Right ventricle myocardium superior (tissue), 1 donor: Measurements from ENCODE around the gene PPP1R16B. TPM values are rescaled to one million over a fixed set of nuclear protein-coding genes. Genes with fewer than 3 reads are reported as not detected.
A peak's percentile ranks its signal among the peaks of the same experiment; 100 is the strongest.
"Not testable (repeated sequence)": the region's sequence is repeated elsewhere in the genome, so short reads cannot be mapped to it uniquely, and the experiment has no call there.

Experiments
- ATAC-seq: fragments of 200-7000 bp; cut with Tn5 transposase; one replicate; pipeline ENCODE4 v1.9.1; 2020; ENCODE audit warnings: mild to moderate bottlenecking; ENCODE audit not compliant: poor library complexity
- DNase-seq: peaks from one replicate; pipeline ENCODE4 v3.0.0-alpha.2; 2020
- intact Hi-C: fragments of 100-400 bp; cut with DNase I; formaldehyde crosslinking; loops from one replicate; pipeline ENCODE4 v1.11.2; 2022
- total RNA-seq: library from RNA; stranded (reverse); fragmentation: NEBNext Ultra II Directional; extraction: Animal tissue kit (Norgen Biotek cat#: 25700); gene quantifications from one replicate; pipeline ENCODE4 v1.2.1, GENCODE V29; 2021
- donor health status: DM: no; HTN: yes; CAD: no; lungs with severe emphysema.

The PPP1R16B gene
- total RNA-seq, 1 donor from 2014 or later = 6.8 TPM

GRCh38 chr20:38790200-38791053, 15.1 kb upstream of the PPP1R16B start:
- ATAC-seq (peak; percentile 61), DNase-seq (no peak)
- intact Hi-C loops = no loop called here

DNA sequence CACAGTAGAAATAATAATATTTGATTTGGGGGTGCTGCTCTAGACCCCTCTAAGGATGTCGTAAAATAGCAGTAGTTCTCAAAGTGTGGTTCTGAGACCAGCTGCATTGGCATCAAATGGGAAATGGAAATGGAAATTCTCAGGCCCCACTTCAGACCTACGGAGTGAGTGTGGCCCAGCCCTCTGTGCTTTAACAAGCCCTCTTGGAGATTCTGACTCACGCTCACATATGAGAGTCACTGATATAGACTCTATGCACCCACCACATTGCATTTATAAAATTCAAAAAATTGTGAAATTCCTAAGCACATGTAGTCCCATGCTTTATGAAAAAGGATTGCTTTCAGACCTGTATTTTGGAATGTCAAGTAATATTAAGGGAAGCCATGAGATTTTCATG, 14.2 kb upstream of the PPP1R16B start:
- ATAC-seq (no peak), DNase-seq (no peak)
- intact Hi-C loops = no loop called here

DNA sequence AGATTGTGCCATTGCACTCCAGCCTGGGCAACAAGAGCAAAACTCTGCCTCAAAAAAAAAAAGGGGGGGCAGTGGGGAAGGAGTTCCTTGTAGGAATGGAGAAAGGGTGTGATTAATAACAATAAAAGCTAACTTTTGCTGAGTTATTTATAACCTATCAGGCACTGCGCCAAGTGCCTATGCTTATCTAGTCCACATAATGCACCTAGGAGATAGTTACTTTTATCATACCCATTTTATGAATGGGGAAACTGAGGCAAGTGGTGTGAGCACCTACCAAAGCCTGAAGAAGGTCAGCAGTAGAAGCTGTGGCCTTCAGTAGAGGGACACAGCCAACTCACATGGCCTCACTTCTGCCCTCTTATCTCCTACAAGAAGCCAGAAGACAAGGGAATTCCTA, 13.6 kb upstream of the PPP1R16B start:
- intact Hi-C loops = no loop called here
- ATAC-seq (no peak), DNase-seq (no peak)

DNA sequence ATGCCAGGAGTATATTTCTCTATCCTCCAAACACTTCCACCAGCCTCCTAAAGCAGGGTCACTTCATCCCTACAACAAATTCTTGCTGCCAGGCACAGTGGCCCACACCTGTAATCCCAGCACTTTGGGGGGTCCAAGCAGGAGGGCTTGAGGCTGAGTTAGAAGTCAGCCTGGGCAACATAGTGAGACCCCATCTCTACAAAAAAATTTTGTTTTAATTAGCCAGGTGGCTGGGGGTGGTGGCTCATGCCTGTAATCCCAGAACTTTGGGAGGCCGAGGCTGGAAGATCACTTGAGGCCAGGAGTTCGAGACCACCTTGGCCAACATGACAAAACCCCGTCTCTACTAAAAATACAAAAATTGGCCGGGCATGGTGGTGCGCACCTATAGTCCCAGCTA, 11.4 kb upstream of the PPP1R16B start:
- intact Hi-C loops = not testable (repeated sequence)

DNA sequence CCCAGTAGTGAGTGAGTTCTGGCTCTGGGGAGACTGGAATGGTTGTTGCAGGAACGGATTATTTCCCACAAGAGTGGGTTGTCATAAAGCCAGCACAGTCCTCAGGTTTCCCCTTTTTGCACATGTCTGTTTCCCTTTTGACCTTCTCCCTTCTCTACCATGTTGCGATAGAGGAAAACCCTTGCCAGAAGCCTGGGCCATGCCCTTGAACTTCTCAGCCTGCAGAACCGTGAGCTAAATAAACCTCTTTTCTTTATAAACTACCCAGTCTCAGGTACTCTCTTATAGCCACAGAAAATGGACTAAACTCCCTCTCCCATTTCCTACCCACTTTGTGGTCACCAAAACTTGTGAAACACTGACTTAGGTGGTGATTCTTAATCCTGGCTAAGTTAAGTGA, 7.2 kb upstream of the PPP1R16B start:
- intact Hi-C loops = no loop called here
- ATAC-seq (no peak), DNase-seq (no peak)

More for the DNA sequence above, 11.4 kb upstream of the PPP1R16B start:
- ATAC-seq, DNase-seq: not testable (repeated sequence)

DNA sequence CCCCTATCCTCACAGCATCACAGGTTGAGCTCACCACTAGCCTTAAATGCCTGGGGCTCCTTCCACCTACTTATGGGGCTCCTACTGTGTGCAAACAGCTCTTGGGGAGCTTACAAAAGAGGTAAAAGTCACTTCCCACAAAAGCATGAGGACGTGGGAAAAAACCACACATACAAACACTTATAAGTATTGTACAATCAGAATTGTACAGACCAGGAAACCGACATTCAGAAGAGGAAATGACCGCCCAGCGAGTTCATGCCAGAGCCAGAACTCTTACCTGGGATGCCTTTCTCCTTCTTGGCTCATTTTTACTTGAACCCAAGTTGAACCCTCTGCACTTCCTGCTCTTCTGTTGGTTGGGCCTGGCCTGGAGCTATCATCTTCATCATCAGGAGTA, 6.3 kb upstream of the PPP1R16B start:
- intact Hi-C loops = no loop called here
- ATAC-seq = no peak
- no peak for DNase-seq

GRCh38 chr20:38800882-38801281, 4.6 kb upstream of the PPP1R16B start:
- intact Hi-C loops = no loop called here
- DNase-seq (no peak), ATAC-seq (no peak)

DNA sequence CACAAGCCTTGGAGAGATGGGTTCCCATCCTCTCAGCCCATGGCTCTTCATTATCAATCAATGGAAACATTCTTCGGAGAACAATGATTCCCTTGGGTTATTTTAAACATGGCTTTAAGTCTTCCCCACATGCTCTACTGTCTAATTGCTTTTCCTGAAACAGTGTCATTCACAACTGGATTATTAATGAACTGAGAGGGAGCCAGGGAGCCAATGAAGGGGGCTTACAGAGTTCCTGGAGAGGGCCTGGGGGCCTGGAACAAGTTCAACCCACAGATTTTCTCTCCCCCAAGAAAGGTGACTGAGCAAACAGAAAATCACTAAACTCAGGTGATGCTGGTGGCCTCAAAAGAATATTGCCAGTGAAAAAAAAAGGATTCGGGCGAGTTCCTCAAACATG, 1.3 kb upstream of the PPP1R16B start:
- intact Hi-C loops = no loop called here

DNA sequence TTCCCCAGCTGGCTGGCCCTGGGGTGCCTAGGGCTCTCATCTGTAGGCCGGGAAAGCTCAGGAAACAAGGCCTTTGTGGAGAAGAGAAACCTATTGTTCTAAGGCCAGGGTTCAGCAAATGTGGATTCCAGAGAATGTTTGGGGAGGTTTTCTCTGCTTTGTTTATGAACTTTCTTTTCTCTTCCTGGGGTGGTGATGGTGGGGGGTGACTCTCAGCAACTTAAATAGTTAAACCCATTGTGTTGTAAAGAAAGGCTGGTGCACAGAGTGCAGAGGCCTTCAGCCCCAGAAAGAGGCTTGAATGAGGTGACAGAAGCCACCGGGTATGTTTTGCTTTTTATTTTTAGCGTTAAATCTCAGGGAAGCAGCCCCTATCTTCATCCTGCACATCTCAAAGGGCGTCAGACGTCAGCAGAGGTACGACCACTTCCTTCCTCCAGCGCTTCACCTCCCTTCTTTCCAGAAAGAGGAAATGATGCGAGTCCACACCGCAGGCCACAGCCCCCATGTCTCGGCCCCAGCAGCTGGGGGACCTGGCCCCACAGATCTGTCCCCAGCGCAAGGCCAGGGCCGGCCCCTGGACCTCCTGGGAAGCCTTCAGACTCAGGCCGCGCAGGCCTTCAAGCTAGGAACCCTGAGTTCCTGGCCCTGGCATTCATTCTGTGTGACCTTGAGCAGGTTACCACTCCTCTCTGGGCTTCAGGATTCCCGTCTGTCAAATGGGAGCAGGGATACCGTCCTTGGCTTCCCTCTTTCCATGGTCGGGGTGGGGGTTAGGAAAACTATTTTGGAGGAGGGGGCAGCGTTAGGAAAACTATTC, 605 bp upstream of the PPP1R16B start:
- no peak for ATAC-seq
- intact Hi-C loops = no loop called here

More for the DNA sequence above, 1.3 kb upstream of the PPP1R16B start:
- ATAC-seq = no peak
- DNase-seq = no peak

GRCh38 chr20:38805958-38806854, 709 bp downstream of the PPP1R16B start:
- ATAC-seq = peak; percentile 35
- DNase-seq = no peak
- intact Hi-C loops = no loop called here

More for the DNA sequence above, 605 bp upstream of the PPP1R16B start:
- no peak for DNase-seq

GRCh38 chr20:38806855-38807655, 1.6 kb downstream of the PPP1R16B start:
- intact Hi-C loops = no loop called here

GRCh38 chr20:38809942-38810341, 4.4 kb downstream of the PPP1R16B start:
- intact Hi-C loops = no loop called here
- DNase-seq = no peak
- no peak for ATAC-seq

More at GRCh38 chr20:38806855-38807655, 1.6 kb downstream of the PPP1R16B start:
- DNase-seq (no peak), ATAC-seq (no peak)

GRCh38 chr20:38810926-38811630, 5.6 kb downstream of the PPP1R16B start:
- intact Hi-C loops = no loop called here
- DNase-seq (no peak), ATAC-seq (no peak)

DNA sequence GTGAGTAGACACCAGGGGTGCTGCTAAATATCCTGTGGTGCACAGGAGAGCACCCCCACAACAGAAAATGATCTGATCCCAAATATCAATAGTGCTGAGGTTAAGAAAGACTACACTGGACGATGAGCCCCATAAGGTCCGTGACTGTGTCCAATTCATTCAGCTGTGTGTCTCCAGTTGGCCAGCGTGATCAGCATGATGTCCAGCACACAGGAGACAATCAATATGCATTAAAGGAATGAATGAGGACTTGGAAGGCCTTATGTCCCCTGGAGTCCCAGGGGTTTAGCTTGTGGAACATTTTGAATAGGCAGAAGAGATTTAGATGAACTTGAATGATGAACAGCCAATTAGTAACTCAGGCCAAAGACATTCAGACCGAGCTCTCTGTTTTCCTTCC, 6.3 kb downstream of the PPP1R16B start:
- intact Hi-C loops = no loop called here
- ATAC-seq (no peak), DNase-seq (no peak)

GRCh38 chr20:38812182-38812581, 6.7 kb downstream of the PPP1R16B start:
- intact Hi-C loops = no loop called here
- DNase-seq (no peak), ATAC-seq (no peak)

- DNase-seq (no peak), ATAC-seq (no peak)
- intact Hi-C loops = no loop called here
These were observed 7.4 kb downstream of the PPP1R16B start for GRCh38 chr20:38812709-38813573.

DNA sequence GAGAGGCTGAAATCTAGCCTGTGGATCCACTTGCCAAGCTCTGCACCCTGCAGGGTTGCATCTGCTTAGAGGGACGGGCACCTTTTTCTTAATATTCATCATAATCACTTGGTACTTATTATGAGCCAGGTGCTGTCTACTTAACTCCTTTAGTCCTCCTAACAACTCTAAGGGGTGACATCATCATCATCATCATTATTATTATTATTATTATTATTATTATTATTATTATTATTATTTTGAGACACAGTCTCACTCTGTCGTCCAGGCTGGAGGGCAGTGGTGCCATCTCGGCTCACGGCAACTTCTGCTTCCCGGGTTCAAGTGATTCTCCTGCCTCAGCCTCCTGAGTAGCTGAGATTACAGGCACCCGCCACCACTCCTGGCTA, 8.1 kb downstream of the PPP1R16B start:
- intact Hi-C loops, ATAC-seq: not testable (repeated sequence)

More for the DNA sequence above, 8.1 kb downstream of the PPP1R16B start:
- DNase-seq = not testable (repeated sequence)
